NCI-H226 (cell line): ENCODE results near the gene TARP.
"Not testable (repeated sequence)": the region's sequence is repeated elsewhere in the genome, so short reads cannot be mapped to it uniquely, and the experiment has no call there.

Source experiments
- DNase-seq: peaks from one replicate; pipeline ENCODE4 v3.0.0-alpha.2; 2015

The TARP gene

DNA sequence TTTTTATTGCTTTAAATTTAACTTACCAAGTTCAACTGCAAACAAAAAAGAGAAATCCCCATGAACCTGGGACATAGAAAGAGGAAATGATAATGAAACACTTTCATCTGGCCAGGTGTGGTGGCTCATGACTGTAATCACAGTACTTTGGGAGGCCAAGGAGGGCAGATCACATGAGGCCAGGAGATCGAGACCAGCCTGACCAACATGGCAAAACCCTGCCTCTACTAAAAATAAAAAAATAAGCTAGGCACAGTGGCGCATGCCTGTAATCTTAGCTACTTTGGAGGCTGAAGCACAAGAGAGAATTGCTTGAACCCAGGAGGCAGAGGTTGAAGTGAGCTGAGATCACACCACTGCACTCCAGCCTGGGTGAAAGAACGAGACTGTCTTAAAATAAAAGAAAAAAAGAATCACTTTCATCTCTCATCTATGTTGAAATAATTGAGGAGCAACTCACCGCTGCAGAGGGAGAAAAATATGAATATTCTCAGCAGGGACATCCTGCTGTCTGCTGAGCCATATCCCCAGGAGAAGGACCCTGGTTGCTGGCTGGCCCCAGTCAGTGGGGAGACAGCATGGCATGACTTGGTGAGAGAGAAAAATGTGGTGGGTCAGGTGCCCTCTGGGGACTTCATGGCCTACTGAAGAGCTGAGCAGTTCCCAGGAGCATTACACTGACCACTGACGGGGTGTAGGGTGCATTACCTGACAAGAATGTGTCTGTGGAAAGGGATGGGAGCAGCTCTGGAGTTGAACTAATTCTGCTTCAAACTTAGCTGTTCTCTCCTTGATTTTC is 22.8 kb upstream of the TARP start:
- no peak for DNase-seq

- no peak for DNase-seq
Measured at GRCh38 chr7:38294926-38295325, 21.5 kb upstream of the TARP start.

GRCh38 chr7:38292442-38292841 is 19.0 kb upstream of the TARP start:
- no peak for DNase-seq

- DNase-seq = no peak
Measured at GRCh38 chr7:38291650-38292049, 18.2 kb upstream of the TARP start.

DNA sequence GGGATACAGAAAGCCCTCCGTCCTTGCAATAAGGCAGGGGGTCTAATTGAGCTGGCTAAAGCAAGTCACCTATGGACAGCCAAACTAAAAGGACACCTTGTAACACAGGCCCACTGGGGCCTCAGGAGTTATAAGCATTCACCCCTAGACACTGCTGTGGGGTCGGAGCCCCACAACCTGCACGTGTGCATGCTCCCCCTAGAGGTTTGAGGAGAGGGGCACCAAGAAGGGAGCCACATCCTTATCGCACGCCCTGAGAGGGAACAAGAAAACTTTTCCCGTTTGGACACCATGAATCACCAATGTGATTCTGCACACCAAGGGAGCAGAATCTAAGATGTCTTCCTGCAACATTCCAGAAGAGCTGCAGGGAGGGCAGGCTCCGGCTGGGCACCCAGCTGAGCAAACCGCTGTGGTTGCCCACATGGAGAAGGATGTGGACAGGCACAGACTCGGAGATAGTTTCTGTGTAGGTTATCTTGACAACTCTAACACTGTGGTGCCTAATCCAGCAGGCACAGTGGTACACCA is 17.7 kb upstream of the TARP start:
- no peak for DNase-seq

DNA sequence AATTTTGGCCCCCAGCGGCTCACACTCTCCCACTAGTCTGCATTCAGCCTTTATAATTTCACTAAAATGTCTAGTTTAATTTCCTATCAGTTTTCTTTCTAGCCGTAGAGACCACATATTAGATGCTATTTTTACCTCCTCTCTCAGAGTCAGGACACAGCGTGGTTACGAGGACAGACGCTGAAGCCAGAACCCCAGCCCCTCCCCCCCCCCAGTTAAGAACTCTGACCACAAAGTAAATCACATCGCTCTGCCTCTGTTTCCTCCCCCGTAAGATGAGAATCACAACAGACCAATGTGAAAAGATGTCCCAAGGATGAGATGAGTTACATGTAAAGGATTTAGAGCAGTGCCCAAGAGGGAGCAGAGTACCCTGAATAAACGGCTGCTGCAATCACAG is 11.1 kb upstream of the TARP start:
- no peak for DNase-seq

DNA sequence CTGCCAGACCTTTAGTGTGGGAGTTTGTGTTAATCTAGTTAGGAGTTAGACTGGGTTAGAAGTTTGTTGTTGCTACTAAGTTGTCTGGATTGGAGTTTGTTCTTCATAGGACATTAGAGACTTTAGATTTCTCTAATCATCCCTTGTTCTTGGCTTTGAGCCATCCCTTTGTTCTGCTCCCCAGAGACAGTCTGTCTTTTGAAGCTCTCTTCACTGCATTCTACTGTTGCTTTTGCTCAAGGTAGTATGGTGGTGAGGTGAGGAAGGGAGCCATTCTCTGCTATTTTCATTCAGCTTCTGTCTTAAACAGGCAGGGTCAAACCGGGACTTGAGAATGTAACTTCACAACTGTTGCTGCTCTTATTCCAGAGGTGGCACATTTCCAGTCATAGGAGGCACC is 10.4 kb upstream of the TARP start:
- no peak for DNase-seq

DNA sequence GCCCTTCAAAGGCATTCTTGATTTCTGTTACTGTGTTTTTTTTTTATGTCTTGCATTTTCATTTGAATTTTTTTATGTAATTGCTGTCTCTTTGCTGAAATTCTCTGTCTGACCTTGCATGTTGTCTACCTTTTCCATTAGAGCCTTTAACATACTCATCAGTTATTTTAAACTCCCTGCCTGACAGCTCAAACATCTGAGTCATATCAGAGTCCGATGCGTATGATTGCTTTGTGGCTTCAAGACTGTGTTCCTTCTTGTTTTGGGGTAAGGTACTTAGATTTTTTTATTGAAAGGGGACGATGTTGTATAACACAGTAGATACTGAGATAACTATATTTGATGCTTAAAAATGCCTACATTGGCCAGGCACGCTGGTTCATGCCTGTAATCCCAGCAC is 9.7 kb upstream of the TARP start:
- no peak for DNase-seq

GRCh38 chr7:38282081-38282480 is 8.6 kb upstream of the TARP start:
- DNase-seq = no peak

DNA sequence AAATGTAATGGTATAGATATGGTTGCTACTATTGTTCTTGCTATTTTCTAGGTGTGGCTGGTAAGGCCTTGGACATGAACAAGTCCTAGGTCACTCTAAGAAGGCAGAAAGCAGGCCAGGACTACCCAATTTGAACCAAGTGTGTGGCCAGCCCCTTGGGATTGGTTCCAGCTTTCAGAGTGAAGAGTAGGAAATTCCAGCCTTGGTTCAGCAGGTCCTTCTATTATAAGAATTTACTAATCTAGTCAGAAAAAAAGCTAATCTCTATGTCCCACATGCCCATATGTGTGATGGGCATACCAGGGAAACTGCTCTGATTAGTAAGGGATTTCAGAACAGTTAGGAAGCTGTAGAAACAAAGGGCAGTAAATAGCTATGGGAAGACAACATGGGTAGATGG is 7.8 kb upstream of the TARP start:
- DNase-seq = no peak

GRCh38 chr7:38280707-38281106 is 7.3 kb upstream of the TARP start:
- no peak for DNase-seq

DNA sequence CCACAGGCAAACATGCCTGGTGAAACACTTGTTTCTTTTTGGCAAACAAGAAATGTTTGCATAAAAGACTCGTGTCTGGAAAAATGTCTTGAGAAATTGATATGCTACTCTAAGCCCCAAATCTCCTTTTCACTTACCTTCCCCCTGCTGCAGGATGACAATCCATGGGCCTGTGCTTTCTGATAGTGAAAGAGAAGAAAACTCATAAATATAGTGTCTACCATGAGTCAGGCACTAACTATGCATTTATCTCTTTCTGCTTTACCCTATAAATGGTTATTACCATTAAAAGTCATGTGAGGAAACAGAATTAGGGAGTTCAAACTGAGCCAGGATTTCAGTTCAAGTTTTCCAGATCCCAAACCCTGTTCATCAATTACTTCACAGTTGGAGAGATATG is 6.6 kb upstream of the TARP start:
- DNase-seq = no peak

DNA sequence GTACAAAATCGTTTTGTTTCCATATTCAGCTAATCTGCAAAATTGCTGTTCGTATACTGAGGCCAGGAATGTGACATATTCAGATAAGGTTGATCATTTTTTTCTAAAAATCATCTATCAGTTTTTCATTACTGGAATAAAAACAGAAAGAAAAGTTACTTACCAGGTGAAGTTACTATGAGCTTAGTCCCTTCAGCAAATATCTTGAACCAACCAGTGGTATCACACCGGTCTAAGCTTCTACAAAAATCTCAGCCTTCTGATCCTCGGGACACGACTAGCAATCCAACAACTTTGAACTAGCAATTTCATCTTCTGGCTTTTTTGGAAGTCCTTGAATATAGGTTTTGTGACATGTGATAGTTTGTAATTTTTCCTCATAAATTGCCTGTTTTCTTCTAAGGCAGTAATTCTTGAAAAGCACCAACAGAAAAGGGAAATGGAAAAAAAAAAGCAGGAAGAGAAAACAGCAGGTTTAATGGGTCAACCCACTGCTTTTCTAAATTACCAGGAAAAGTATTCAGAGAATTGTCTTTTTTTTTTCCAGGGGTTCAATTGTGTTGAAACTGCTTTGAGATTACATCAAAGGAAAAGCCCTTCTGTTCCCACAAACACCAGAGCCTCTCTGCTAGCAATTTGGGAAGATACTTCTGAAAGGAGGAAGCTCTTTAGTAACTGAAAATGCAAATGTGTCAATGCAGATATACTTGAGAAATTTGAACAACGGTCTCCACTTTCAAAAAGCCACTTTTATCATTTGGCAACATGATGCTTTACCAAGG is 2.9 kb upstream of the TARP start:
- no peak for DNase-seq

- no peak for DNase-seq
Measured at GRCh38 chr7:38274927-38275620, 1.6 kb upstream of the TARP start.

DNA sequence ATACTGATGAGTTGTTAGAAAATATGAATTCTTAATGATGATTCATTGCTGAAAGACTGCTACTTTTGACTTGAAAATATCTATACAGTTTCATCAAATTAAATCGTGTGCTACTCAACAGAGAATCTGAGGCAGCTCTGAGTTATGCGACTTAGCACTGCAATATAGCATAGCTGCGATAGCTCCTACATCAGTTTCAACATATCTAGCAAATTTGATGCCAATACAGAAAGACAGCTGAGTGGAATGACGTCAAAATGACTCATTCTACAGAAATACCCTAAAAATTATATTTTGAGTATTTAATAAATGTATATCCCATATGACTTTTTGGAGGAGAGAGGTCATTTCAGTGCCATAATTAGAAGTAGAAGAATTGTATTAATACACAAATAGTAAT is 1.1 kb upstream of the TARP start:
- peak; percentile 22 for DNase-seq

DNA sequence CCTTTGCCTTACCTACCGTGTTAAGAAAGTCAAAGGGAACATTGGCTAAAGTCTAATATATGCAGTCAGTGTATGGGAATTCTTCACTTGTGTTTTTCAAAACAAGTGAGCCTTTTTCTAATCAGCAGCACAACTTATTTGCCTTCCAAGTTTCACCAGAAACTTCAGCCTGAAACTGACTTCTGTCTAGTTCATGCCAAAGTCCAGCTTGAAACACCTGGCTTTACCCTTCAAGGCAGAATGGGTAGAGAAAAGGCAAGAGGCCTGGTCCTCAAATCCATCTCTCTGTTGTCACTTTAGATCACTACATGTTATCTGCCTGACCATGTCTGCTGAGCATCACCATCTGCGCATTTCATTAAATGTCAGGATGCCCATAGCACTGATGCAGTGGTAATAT is 3.0 kb downstream of the TARP start:
- not testable (repeated sequence) for DNase-seq

DNA sequence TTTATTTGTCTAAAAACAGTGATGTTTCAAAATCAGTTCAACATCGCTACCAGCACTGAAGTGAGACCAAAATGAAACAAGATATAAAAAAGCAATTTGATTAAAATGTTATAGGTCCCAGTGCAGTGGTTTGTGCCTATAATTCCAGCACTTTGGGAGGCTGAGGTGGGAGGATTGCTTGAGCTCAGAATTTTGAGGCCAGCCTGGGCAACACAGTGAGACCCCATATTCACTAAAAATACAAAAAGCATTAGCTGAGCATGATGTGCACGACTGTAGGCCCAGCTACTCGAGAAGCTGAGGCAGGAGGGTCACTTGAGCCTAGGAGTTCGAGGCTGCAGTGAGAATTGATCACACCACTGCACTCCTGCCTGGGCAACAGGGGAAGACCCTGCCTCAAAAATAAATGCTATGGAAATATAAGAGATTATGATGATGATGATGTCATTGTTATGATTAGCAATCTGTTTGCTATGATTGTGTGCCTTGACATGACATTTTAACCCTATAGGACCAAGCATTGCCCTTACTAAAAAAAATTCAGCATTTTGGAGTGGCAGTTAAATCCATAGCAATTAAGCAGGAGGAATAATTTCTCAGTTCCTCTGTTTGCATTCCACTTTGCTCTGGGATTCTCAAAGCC is 3.6 kb downstream of the TARP start:
- not testable (repeated sequence) for DNase-seq

DNA sequence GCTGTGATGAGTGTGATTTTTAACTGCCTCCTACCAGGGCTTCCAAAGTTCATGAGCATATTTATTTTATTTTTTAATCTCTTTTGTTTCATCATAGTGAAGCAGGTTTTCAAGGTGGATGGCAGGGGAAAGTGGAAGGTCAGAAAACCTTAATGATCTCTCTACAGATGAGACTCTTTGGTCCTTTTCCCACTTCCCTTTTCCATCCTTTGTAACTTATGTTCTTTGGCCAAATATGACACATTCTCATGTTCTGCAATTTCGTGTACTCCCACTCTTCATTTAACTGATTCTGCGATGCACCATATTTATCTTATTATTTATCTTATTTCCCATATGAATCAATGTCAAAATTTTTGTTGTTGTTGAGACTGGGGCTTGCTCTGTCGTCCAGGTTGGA is 7.5 kb downstream of the TARP start:
- DNase-seq = not testable (repeated sequence)

DNA sequence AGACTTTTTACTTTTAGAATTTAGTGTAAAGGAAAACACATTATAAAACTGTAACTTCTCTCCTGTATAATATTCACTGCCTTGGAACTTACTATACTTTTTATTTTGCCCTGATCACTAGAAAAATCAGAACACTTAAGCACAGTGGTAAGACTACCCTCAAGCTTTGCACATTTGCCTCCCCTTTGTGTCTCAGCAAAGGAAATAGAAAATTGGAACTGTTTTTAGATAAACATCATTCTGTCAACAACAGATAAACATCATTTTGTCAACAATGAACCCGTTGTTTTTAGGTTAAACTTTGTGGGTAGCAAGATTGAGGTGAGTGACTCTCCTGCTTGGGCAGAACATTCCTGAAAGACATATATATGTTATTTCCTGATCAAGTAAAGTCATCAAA is 8.8 kb downstream of the TARP start:
- not testable (repeated sequence) for DNase-seq

- not testable (repeated sequence) for DNase-seq
Measured at GRCh38 chr7:38263274-38263673, 10.2 kb downstream of the TARP start.

DNA sequence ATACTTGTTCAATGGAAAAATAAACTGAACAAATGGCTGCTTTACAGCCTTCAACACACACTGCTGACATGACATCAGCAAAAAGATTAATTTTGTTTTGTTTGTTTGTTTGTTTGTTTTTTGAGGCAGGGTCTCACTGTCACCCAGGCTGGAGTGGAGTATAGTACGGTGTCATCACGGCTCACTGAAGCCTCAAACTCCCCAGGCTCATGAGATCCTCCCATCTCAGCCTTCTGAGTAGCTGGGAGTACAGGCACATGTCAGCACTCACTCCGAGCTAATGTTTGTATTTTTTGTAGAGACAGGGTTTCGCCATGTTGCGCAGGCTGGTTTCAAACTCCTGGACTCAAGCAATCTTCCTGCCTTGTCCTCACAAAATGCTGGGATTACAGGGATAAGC is 10.9 kb downstream of the TARP start:
- DNase-seq = no peak

- DNase-seq = not testable (repeated sequence)
Measured at GRCh38 chr7:38262026-38262425, 11.4 kb downstream of the TARP start.

DNA sequence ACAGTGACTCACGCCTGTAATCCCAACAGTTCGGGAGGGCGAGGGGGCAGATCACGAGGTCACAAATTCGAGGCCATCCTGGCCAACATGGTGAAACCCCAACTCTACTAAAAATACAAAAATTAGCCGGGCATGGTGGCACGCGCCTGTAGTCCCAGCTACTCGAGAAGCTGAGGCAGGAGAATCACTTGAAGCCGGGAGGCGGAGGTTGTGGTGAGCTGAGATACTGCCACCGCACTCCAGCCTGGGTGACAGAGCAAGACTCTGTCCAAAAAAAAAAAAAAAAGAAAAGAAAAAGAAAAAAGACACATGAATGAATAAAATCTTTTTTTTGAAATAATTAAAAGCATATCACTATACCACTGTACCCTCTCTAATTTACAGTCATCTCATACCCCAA is 11.8 kb downstream of the TARP start:
- DNase-seq = not testable (repeated sequence)
